ENCODE results near the gene HINT1.

HINT1 gene

GRCh38 chr5:131160134-131160533 lies 4.9 kb downstream of the HINT1 start:
- 0 out of 2 replicates have a peak overlapping the region, but pooled peaks have one; percentile 9 for H3K27ac ChIP-seq
- no peak for TF ChIP-seq CTCF (IDR thresholded peaks at IDR 0.05)
- no peak for TF ChIP-seq ZFX (IDR thresholded peaks at IDR 0.05; ENCODE audit: borderline replicate concordance)

- no peak for TF ChIP-seq CTCF (IDR thresholded peaks at IDR 0.05)
- TF ChIP-seq ZFX (IDR thresholded peaks at IDR 0.05; ENCODE audit: borderline replicate concordance): no peak
- no peak overlapping the region for H3K27ac ChIP-seq
These were observed 8.1 kb downstream of the HINT1 start for GRCh38 chr5:131156957-131157356.

- no peak overlapping the region for H3K27ac ChIP-seq
- TF ChIP-seq ZFX (IDR thresholded peaks at IDR 0.05; ENCODE audit: borderline replicate concordance): no peak
- TF ChIP-seq CTCF (IDR thresholded peaks at IDR 0.05): no peak
These were observed 8.7 kb downstream of the HINT1 start for GRCh38 chr5:131156385-131156784.

- H3K27ac ChIP-seq: no peak overlapping the region
- TF ChIP-seq CTCF (IDR thresholded peaks at IDR 0.05) (no peak), ZFX (IDR thresholded peaks at IDR 0.05; ENCODE audit: borderline replicate concordance) (no peak)
These were observed 13.8 kb downstream of the HINT1 start for GRCh38 chr5:131151216-131151615.

GRCh38 chr5:131150408-131150807 lies 14.6 kb downstream of the HINT1 start:
- no peak overlapping the region for H3K27ac ChIP-seq
- TF ChIP-seq CTCF (IDR thresholded peaks at IDR 0.05) (no peak), ZFX (IDR thresholded peaks at IDR 0.05; ENCODE audit: borderline replicate concordance) (no peak)

GRCh38 chr5:131148835-131149234 lies 16.2 kb downstream of the HINT1 start:
- no peak overlapping the region for H3K27ac ChIP-seq
- no peak for TF ChIP-seq CTCF (IDR thresholded peaks at IDR 0.05)
- no peak for TF ChIP-seq ZFX (IDR thresholded peaks at IDR 0.05; ENCODE audit: borderline replicate concordance)

- H3K27ac ChIP-seq: no peak overlapping the region
- TF ChIP-seq CTCF (IDR thresholded peaks at IDR 0.05) (no peak), ZFX (IDR thresholded peaks at IDR 0.05; ENCODE audit: borderline replicate concordance) (no peak)
These were observed 17.8 kb downstream of the HINT1 start for GRCh38 chr5:131147258-131147657.
